NCI-H1694 (cell line): ENCODE results near the gene ZNF444.
"Not testable (repeated sequence)": the region's sequence is repeated elsewhere in the genome, so short reads cannot be mapped to it uniquely, and the experiment has no call there.

ENCODE experiments used
- DNase-seq: peaks from one replicate; lab custom pipeline; 2025; lab: John Stamatoyannopoulos, UW

Gene ZNF444

GRCh38 chr19:56177564-56178243 lies 36.6 kb downstream of the ZNF444 start:
- no peak for DNase-seq

GRCh38 chr19:56189785-56190184 lies 48.7 kb downstream of the ZNF444 start:
- no peak for DNase-seq

GRCh38 chr19:56191115-56191514 lies 50.0 kb downstream of the ZNF444 start:
- no peak for DNase-seq

GRCh38 chr19:56191711-56192110 lies 50.6 kb downstream of the ZNF444 start:
- DNase-seq: no peak

- DNase-seq: no peak
These were observed 53.0 kb downstream of the ZNF444 start for GRCh38 chr19:56193981-56194640.

- not testable (repeated sequence) for DNase-seq
These were observed 56.6 kb downstream of the ZNF444 start, which contains the start of gene ZSCAN5B for GRCh38 chr19:56197646-56198045. ZSCAN5B (minus strand) TSS chr19:56197783; CDS start chr19:56193052, 4,731 bp downstream.

GRCh38 chr19:56199687-56200086 lies 58.6 kb downstream of the ZNF444 start:
- DNase-seq: no peak

- no peak for DNase-seq
These were observed 60.9 kb downstream of the ZNF444 start, which contains the start of gene ZSCAN5C for GRCh38 chr19:56201973-56202372. ZSCAN5C (plus strand) TSS chr19:56202273; CDS start chr19:56205914, 3,641 bp downstream.

GRCh38 chr19:56207581-56207980 lies 66.5 kb downstream of the ZNF444 start:
- DNase-seq: not testable (repeated sequence)

GRCh38 chr19:56209091-56209490 lies 68.0 kb downstream of the ZNF444 start:
- DNase-seq: no peak

GRCh38 chr19:56210036-56210435 lies 68.9 kb downstream of the ZNF444 start:
- DNase-seq: not testable (repeated sequence)
